GM12878 (cell line): ENCODE results near the gene ATXN1. TPM values are rescaled to one million over a fixed set of nuclear protein-coding genes. Genes with fewer than 3 reads are reported as not detected.
A peak's percentile ranks its signal among the peaks of the same experiment; 100 is the strongest.

Experiments used
- ATAC-seq: fragments of 200-7000 bp; cut with Tn5 transposase; 3 replicates; pipeline ENCODE4 v1.9.1; 2020; ENCODE audit warnings: mild to moderate bottlenecking, moderate library complexity
- BruUV-seq: library from RNA; stranded (reverse); fragments of 400-500 nt; replicated peaks from 2 replicates; lab custom pipeline; 2021; lab: Mats Ljungman, UMichigan
- CTCF ChIA-PET: fragments of 300-600 bp; sonication (Branson Sonifier 250); formaldehyde crosslinking; extraction: SDS; loops from one replicate; lab custom pipeline; 2021; ENCODE audit warnings: inconsistent platforms; lab: Yijun Ruan, JAX
- POLR2A ChIA-PET: fragments of 350-600 bp; formaldehyde crosslinking; extraction: SDS; loops from one replicate; lab custom pipeline; 2021; ENCODE audit warnings: inconsistent platforms; lab: Charles Lee
- RAD21 ChIA-PET: fragments of 300-600 bp; sonication (Branson Sonifier 250); formaldehyde crosslinking; loops from one replicate; lab custom pipeline; 2023; ENCODE audit warnings: antibody characterized with exemption; ENCODE audit not compliant: unreplicated experiment; lab: Charles Lee
- SMC1A ChIA-PET: fragments of 300-600 bp; sonication (Branson Sonifier 250); formaldehyde crosslinking; loops from one replicate; lab custom pipeline; 2023; ENCODE audit not compliant: unreplicated experiment, uncharacterized antibody; lab: Charles Lee
- DNase-seq: peaks from one replicate; pipeline ENCODE4 v3.0.0-alpha.2; 2011; ENCODE audit warnings: low read depth, low spot score
- FAIRE-seq: peaks from 3 replicates; lab custom pipeline; 2011; peaks lifted over from hg19 to GRCh38; lab: Jason Lieb, UNC
- H2AFZ ChIP-seq: 2 replicates; pipeline ENCODE4 v1.6.0; 2011; ENCODE audit warnings: low read depth, low read length, control low read depth; ENCODE audit not compliant: control insufficient read depth
- H3K27ac ChIP-seq: 2 replicates; pipeline ENCODE4 v1.5.1; 2011; ENCODE audit warnings: control low read depth; ENCODE audit not compliant: control insufficient read depth, insufficient read depth
- H3K27me3 ChIP-seq, 2 experiments: replicated peaks in 1 of 2; 2 replicates each; pipeline versions ENCODE4 v1.6.0 to v1.6.1; 2011; ENCODE audit warnings: low read length in 1 of 2; ENCODE audit not compliant: control insufficient read depth in 2 of 2, insufficient read depth in 2 of 2
- H3K36me3 ChIP-seq, 2 experiments: 2 replicates each; pipeline ENCODE4 v1.5.1; 2011; ENCODE audit warnings: low read length in 1 of 2; ENCODE audit not compliant: control insufficient read depth in 2 of 2, insufficient read depth in 2 of 2
- H3K4me1 ChIP-seq: 2 replicates; pipeline ENCODE4 v1.6.1; 2011; ENCODE audit warnings: mild to moderate bottlenecking, low read length, moderate library complexity, mixed read lengths; ENCODE audit not compliant: control insufficient read depth, insufficient read depth
- H3K4me2 ChIP-seq: 2 replicates; pipeline ENCODE4 v1.6.0; 2011; ENCODE audit warnings: control low read depth; ENCODE audit not compliant: control insufficient read depth, insufficient read depth
- H3K4me3 ChIP-seq: fragments of 200-600 bp; sonication (generic); 2 replicates; pipeline ENCODE4 v1.5.1; 2016
- H3K79me2 ChIP-seq: 2 replicates; pipeline ENCODE4 v1.6.0; 2011; ENCODE audit warnings: low read length; ENCODE audit not compliant: control insufficient read depth, insufficient read depth
- H3K9ac ChIP-seq: 2 replicates; pipeline ENCODE4 v1.8.0; 2011; ENCODE audit warnings: low read length, control low read depth, mixed read lengths; ENCODE audit not compliant: control insufficient read depth, insufficient read depth
- H3K9me3 ChIP-seq: replicated peaks from 3 replicates; pipeline ENCODE4 v1.5.1; 2011; ENCODE audit warnings: mild to moderate bottlenecking, low read length; ENCODE audit not compliant: control insufficient read depth, insufficient read depth
- H4K20me1 ChIP-seq: 2 replicates; pipeline ENCODE4 v1.6.0; 2011; ENCODE audit not compliant: control insufficient read depth, insufficient read depth
- BHLHE40 ChIP-seq, 2 experiments: fragments of 450-650 bp in 1 of 2; IDR thresholded peaks; 2 replicates each; pipeline ENCODE4 v1.6.1; 2011 to 2017; ENCODE audit warnings: low read depth in 2 of 2, borderline replicate concordance in 1 of 2, improper control_type of control experiment in 1 of 2, low read length in 1 of 2, mild to moderate bottlenecking in 1 of 2
- BRCA1 ChIP-seq: IDR thresholded peaks from 2 replicates; pipeline ENCODE4 v1.6.1; 2011; ENCODE audit warnings: low read depth, low read length, improper control_type of control experiment
- CHD4 ChIP-seq: fragments of 200-600 bp; sonication (generic); IDR thresholded peaks from 2 replicates; pipeline ENCODE4 v1.6.1; 2016; ENCODE audit warnings: mild to moderate bottlenecking
- HDGF ChIP-seq: fragments of 450-650 bp; IDR thresholded peaks from 2 replicates; pipeline ENCODE4 v1.6.1; 2016; ENCODE audit warnings: antibody characterized with exemption
- IKZF2 ChIP-seq, 2 experiments: fragments of 450-650 bp; IDR thresholded peaks; 2 replicates each; pipeline ENCODE4 v1.6.1; 2017; ENCODE audit warnings: mild to moderate bottlenecking in 2 of 2, moderate library complexity in 2 of 2
- JUND ChIP-seq: IDR thresholded peaks from 2 replicates; pipeline ENCODE4 v1.6.1; 2012; ENCODE audit warnings: low read depth, mild to moderate bottlenecking, low read length, improper control_type of control experiment, moderate library complexity
- MYC ChIP-seq: IDR thresholded peaks from 2 replicates; pipeline ENCODE4 v1.6.1; 2011; ENCODE audit warnings: mild to moderate bottlenecking, low read length, moderate library complexity, inconsistent platforms; ENCODE audit not compliant: insufficient read depth, insufficient replicate concordance, insufficient read length, severe bottlenecking
- NFIC ChIP-seq: IDR thresholded peaks from 2 replicates; pipeline ENCODE4 v1.6.1; 2012; ENCODE audit warnings: low read depth, mild to moderate bottlenecking, inconsistent platforms, low read length, moderate library complexity
- NRF1 ChIP-seq: conservative IDR thresholded peaks from 2 replicates; pipeline ENCODE4 v1.6.1; 2011; ENCODE audit warnings: mild to moderate bottlenecking, low read depth, low read length, improper control_type of control experiment
- PAX8 ChIP-seq: fragments of 450-650 bp; IDR thresholded peaks from 2 replicates; pipeline ENCODE4 v1.6.1; 2017; ENCODE audit warnings: mild to moderate bottlenecking, moderate library complexity
- POLR2A ChIP-seq: IDR thresholded peaks from 2 replicates; pipeline ENCODE4 v1.6.1; 2011; ENCODE audit warnings: low read depth, mild to moderate bottlenecking, low read length
- PRDM15 ChIP-seq: fragments of 450-650 bp; formaldehyde crosslinking; IDR thresholded peaks from 2 replicates; pipeline ENCODE4 v1.4.0; 2020; ENCODE audit warnings: mild to moderate bottlenecking, moderate library complexity
- RAD21 ChIP-seq: IDR thresholded peaks from 2 replicates; pipeline ENCODE4 v1.6.1; 2011; ENCODE audit warnings: mild to moderate bottlenecking, low read depth, low read length, moderate library complexity; ENCODE audit not compliant: insufficient read depth
- RCOR1 ChIP-seq: conservative IDR thresholded peaks from 2 replicates; pipeline ENCODE4 v1.6.1; 2012; ENCODE audit warnings: low read depth, low read length, improper control_type of control experiment
- RUNX3 ChIP-seq: IDR thresholded peaks from 2 replicates; pipeline ENCODE4 v1.6.1; 2012; ENCODE audit warnings: low read length, inconsistent platforms
- TCF3 ChIP-seq: IDR thresholded peaks from 2 replicates; pipeline ENCODE4 v1.6.1; 2012; ENCODE audit warnings: low read depth, mild to moderate bottlenecking, low read length, borderline replicate concordance; ENCODE audit not compliant: insufficient read depth
- YY1 ChIP-seq: IDR thresholded peaks from 2 replicates; pipeline ENCODE4 v1.6.1; 2011; ENCODE audit warnings: low read depth, mild to moderate bottlenecking, low read length
- WGBS: methylation state at CpG from one replicate; pipeline ENCODE4 v1.1.6; 2016; ENCODE audit warnings: low lambda C conversion rate; ENCODE audit not compliant: insufficient replicate concordance, insufficient coverage; ENCODE audit errors: missing lambda C conversion rate; 5-methylcytosine and 5-hydroxymethylcytosine counted together
- in situ Hi-C: fragments of 300-500 bp; cut with MboI; formaldehyde crosslinking; loops from 9 replicates; pipeline ENCODE4 v1.14.3; 2018; ENCODE audit warnings: mixed read lengths
- intact Hi-C: fragments of 100-400 bp; cut with micrococcal nuclease; formaldehyde crosslinking; loops from one replicate; pipeline ENCODE4 v1.14.2; 2022; ENCODE audit not compliant: unreplicated experiment
- polyA plus RNA-seq, 11 experiments: library from polyadenylated mRNA; depleted of rRNA in 4 of 11; unstranded in 6 of 11; stranded (reverse) in 5 of 11; fragments of >200 nt; fragmentation: Nextera tagmentation in 4 of 11; fragmentation: Illumina TruSeq in 1 of 11; extraction: Ambion mirVana in 4 of 11; extraction: Trizol in 1 of 11; gene quantifications; 1 replicate in 1 of 11; 2 replicates in 10 of 11; pipeline versions ENCODE4 v1.2.1 to v1.2.3, GENCODE V29; 2011 to 2016; ENCODE audit warnings: inconsistent platforms in 2 of 11, missing spikeins in 2 of 11, low read depth in 1 of 11
- total RNA-seq, 4 experiments: library from RNA; depleted of rRNA in 3 of 4; stranded (reverse); fragments of >200 nt in 3 of 4; fragmentation: Illumina TruSeq in 1 of 4; extraction: Trizol in 1 of 4; gene quantifications; 2 replicates each; pipeline versions ENCODE4 v1.2.1 to v1.2.3, GENCODE V29; 2013 to 2021
- TF ChIP-seq, protein P1 (sequence below): IDR thresholded peaks from 2 replicates; pipeline ENCODE4 v1.6.1; 2012; ENCODE audit warnings: low read depth, low read length, improper control_type of control experiment
- TF ChIP-seq, protein P2 (sequence below): fragments of 450-650 bp; IDR thresholded peaks from 2 replicates; pipeline ENCODE4 v1.6.1; 2017; ENCODE audit warnings: mild to moderate bottlenecking

The ATXN1 gene
- total and polyA plus RNA-seq, 10 of the 15 experiments (the other 5 are each of a cell fraction or from before 2014, with no cell fraction given) = 12.2 to 51.2 (median 20.5) TPM

GRCh38 chr6:16288163-16288562 lies 473.1 kb downstream of the ATXN1 start (continued):
- TF ChIP-seq NFIC = no peak
- TF ChIP-seq CHD4 = no peak
- no peak for TF ChIP-seq BRCA1
- no peak for TF ChIP-seq RCOR1
- TF ChIP-seq RUNX3 = no peak
- TF ChIP-seq TCF3 = no peak
- TF ChIP-seq HDGF = no peak
- TF ChIP-seq POLR2A = no peak
- no peak for TF ChIP-seq JUND

DNA sequence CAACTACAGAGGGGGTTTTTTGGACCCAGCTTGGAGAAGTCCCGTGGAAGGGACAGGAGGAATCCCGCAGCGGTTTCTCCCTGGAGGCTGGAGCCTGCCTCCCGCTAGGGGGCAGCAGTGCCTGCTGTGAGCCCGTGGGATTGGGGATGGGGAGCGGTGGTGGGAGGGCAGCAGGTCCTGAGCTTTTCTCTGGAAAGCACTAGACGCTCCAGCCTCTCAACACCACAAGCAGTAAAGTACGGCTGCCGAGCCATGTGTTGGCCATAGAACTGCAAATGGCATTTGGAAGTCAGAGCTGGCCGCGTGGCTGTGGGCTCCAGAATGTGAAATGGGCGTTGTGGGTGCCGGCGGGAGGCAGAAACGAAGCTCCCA lies 475.1 kb downstream of the ATXN1 start:
- Histone ChIP-seq H3K36me3 (no peaks in the 10 kb centered on the region), H3K9me3 (no peaks in the 10 kb centered on the region), H3K9ac (no peak overlapping the region), H3K79me2 (no peaks in the 10 kb centered on the region), H4K20me1 (no peaks in the 10 kb centered on the region), H2AFZ (no peak overlapping the region), H3K27ac (no peak overlapping the region), H3K4me2 (no peak overlapping the region), H3K4me1 (no peaks in the 10 kb centered on the region), H3K27me3 (no peaks in the 10 kb centered on the region), H3K4me3 (no peak overlapping the region)
- CTCF ChIA-PET = interaction anchor here (0.6 to 7.8 kb wide), 49 partner anchors 9 to 807 kb away, joined by 3 to 88 read pairs (median 4); partner anchors contain the start of gene ATXN1
- FAIRE-seq (no peak), DNase-seq (no peak), ATAC-seq (peak; percentile 82)
- SMC1A ChIA-PET = interaction anchor here (0.7 to 3.9 kb wide), 14 partner anchors 11 to 488 kb away, joined by 3 to 36 read pairs (median 3); no protein-coding TSS in a partner anchor
- RAD21 ChIA-PET = interaction anchor here (0.9 to 6.2 kb wide), 13 partner anchors 12 to 800 kb away, joined by 3 to 40 read pairs (median 6); partner anchors contain the start of gene ATXN1
- intact Hi-C loops = loop anchor here (1.0 to 10.0 kb wide), 3 partner anchors 45 to 799 kb away; no protein-coding TSS in a partner anchor
- no TSS peak for BruUV-seq
- POLR2A ChIA-PET = interaction anchor here (0.6 to 1.2 kb wide), 4 partner anchors 12 to 120 kb away, joined by 3 read pairs; no protein-coding TSS in a partner anchor
- WGBS = 60% methylated on average over 15 of the region's 15 CpGs
- in situ Hi-C loops = loop anchor here (10.0 kb wide), 1 partner anchor 799 kb away; no protein-coding TSS in a partner anchor
- TF ChIP-seq PRDM15 (CRISPR knock-in tag) = no peak
- TF ChIP-seq MYC = no peak
- no peak for TF ChIP-seq NRF1
- TF ChIP-seq IKZF2 (IDR thresholded peaks at IDR 0.05) = peak in 1 of 2 experiments; percentile 40; a peak in 2 of 4 replicates
- 0 out of 4 replicates have a peak, but pooled peaks of 1 of the 2 experiments have one; percentile 14 for TF ChIP-seq BHLHE40 (IDR thresholded peaks at IDR 0.05; ENCODE audit: borderline replicate concordance in 1 of 2, low read depth in 2 of 2, low read length in 1 of 2)
- peak; percentile 90 for TF ChIP-seq RAD21
- no peak for TF ChIP-seq PAX8
- TF ChIP-seq YY1 = peak; percentile 37; the same call in 1 of the 2 replicates
- TF ChIP-seq, protein P1, sequence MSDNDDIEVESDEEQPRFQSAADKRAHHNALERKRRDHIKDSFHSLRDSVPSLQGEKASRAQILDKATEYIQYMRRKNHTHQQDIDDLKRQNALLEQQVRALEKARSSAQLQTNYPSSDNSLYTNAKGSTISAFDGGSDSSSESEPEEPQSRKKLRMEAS = no peak
- TF ChIP-seq, protein P2, sequence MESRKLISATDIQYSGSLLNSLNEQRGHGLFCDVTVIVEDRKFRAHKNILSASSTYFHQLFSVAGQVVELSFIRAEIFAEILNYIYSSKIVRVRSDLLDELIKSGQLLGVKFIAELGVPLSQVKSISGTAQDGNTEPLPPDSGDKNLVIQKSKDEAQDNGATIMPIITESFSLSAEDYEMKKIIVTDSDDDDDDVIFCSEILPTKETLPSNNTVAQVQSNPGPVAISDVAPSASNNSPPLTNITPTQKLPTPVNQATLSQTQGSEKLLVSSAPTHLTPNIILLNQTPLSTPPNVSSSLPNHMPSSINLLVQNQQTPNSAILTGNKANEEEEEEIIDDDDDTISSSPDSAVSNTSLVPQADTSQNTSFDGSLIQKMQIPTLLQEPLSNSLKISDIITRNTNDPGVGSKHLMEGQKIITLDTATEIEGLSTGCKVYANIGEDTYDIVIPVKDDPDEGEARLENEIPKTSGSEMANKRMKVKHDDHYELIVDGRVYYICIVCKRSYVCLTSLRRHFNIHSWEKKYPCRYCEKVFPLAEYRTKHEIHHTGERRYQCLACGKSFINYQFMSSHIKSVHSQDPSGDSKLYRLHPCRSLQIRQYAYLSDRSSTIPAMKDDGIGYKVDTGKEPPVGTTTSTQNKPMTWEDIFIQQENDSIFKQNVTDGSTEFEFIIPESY = peak; percentile 81
